ENCODE data around the gene DNAH17.

GRCh38 chr17:78613416-78613815, 36.2 kb upstream of the DNAH17 start:
- TF ChIP-seq CTCF (IDR thresholded peaks at IDR 0.05; ENCODE audit: low read length) (no peak), EZH2 (optimal IDR thresholded peaks at IDR 0.05; ENCODE audit: low read depth, low read length) (no peak), EZH2phosphoT487 (IDR thresholded peaks at IDR 0.05; ENCODE audit: low read length) (no peak)

Measured in MM.1S (cell line).